KMS-11 (cell line): ENCODE measurements around the gene RAD51B.

ENCODE experiments used
- H2AFZ ChIP-seq: fragments of 200-600 bp; sonication (generic); 2 replicates; pipeline ENCODE4 v1.6.1; 2016; ENCODE audit warnings: antibody characterized with exemption, mixed run types, low read depth
- H3K27ac ChIP-seq: fragments of 200-600 bp; sonication (generic); 2 replicates; pipeline ENCODE4 v1.6.1; 2016; ENCODE audit warnings: mild to moderate bottlenecking, mixed run types
- H3K27me3 ChIP-seq: fragments of 200-600 bp; sonication (generic); 2 replicates; pipeline ENCODE4 v1.6.1; 2017; ENCODE audit warnings: mild to moderate bottlenecking, low read depth, mixed run types, moderate library complexity; ENCODE audit not compliant: insufficient read depth
- H3K36me3 ChIP-seq: fragments of 200-600 bp; sonication (generic); 2 replicates; pipeline ENCODE4 v1.6.1; 2017; ENCODE audit warnings: mild to moderate bottlenecking, mixed run types; ENCODE audit not compliant: insufficient read depth
- H3K4me1 ChIP-seq: fragments of 200-600 bp; sonication (generic); 2 replicates; pipeline ENCODE4 v1.6.1; 2016; ENCODE audit warnings: mild to moderate bottlenecking, low read depth, mixed run types; ENCODE audit not compliant: poor library complexity, severe bottlenecking
- H3K4me2 ChIP-seq: fragments of 200-600 bp; sonication (generic); 2 replicates; pipeline ENCODE4 v1.7.0; 2016; ENCODE audit warnings: mild to moderate bottlenecking, mixed run types
- H3K4me3 ChIP-seq: fragments of 200-600 bp; sonication (generic); IDR thresholded peaks from 2 replicates; pipeline ENCODE4 v1.6.1; 2017; ENCODE audit warnings: low read depth, low read length, mixed read lengths; ENCODE audit not compliant: insufficient read depth
- H3K79me2 ChIP-seq: fragments of 200-600 bp; sonication (generic); 2 replicates; pipeline ENCODE4 v1.6.1; 2016; ENCODE audit warnings: low read depth, mixed run types; ENCODE audit not compliant: insufficient read depth
- H3K9ac ChIP-seq: fragments of 200-600 bp; sonication (generic); 2 replicates; pipeline ENCODE4 v1.6.1; 2016; ENCODE audit warnings: mild to moderate bottlenecking, mixed run types
- H4K20me1 ChIP-seq: fragments of 200-600 bp; sonication (generic); 2 replicates; pipeline ENCODE4 v1.6.1; 2016; ENCODE audit warnings: mild to moderate bottlenecking, mixed run types; ENCODE audit not compliant: insufficient read depth
- CTCF ChIP-seq: fragments of 200-600 bp; sonication (generic); conservative IDR thresholded peaks from 2 replicates; pipeline ENCODE4 v1.6.1; 2017; ENCODE audit warnings: low read depth, mild to moderate bottlenecking, antibody characterized with exemption, low read length, moderate library complexity, mixed read lengths

RAD51B gene

GRCh38 chr14:68639000-68639757 is 819.6 kb downstream of the RAD51B start:
- TF ChIP-seq CTCF: no peak
- Histone ChIP-seq H3K9ac (no peak overlapping the region), H2AFZ (no peak overlapping the region), H3K36me3 (no peaks in the 10 kb centered on the region), H3K27ac (no peak overlapping the region), H3K4me1 (no peaks in the 10 kb centered on the region), H3K4me2 (no peak overlapping the region), H4K20me1 (no peaks in the 10 kb centered on the region), H3K4me3 (no peak overlapping the region), H3K79me2 (no peaks in the 10 kb centered on the region), H3K27me3 (no peaks in the 10 kb centered on the region)

GRCh38 chr14:68639758-68640574 is 820.4 kb downstream of the RAD51B start:
- Histone ChIP-seq H4K20me1 (no peaks in the 10 kb centered on the region), H3K4me2 (no peak overlapping the region), H3K27me3 (no peaks in the 10 kb centered on the region), H3K4me1 (no peaks in the 10 kb centered on the region), H3K4me3 (no peak overlapping the region), H3K27ac (no peak overlapping the region), H3K36me3 (no peaks in the 10 kb centered on the region), H3K9ac (no peak overlapping the region), H3K79me2 (no peaks in the 10 kb centered on the region), H2AFZ (no peak overlapping the region)
- TF ChIP-seq CTCF: no peak

DNA sequence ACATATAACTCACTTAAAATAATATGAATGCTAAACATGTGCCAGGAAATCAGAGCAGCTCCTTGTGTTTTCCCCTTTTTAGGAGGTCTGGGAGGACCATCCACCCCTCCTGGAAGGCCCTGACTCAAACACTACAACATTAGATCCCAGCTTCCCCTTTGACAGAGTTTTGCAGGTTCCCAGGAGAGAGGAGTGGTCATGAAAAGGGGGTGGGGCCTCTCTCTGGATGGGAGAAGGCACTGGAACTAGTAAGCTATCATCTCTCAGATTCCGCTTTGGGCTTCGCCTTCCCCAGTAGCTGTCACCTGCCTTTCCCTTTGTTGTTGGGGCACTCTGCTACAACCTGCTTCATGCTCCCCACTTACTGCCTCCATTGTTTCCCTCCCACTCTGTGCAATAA is 824.1 kb downstream of the RAD51B start:
- H4K20me1 ChIP-seq: no peaks in the 10 kb centered on the region
- no peak overlapping the region for H3K9ac ChIP-seq
- H3K4me1 ChIP-seq: no peaks in the 10 kb centered on the region
- H2AFZ ChIP-seq: no peak overlapping the region
- TF ChIP-seq CTCF: no peak
- H3K79me2 ChIP-seq: no peaks in the 10 kb centered on the region
- H3K36me3 ChIP-seq: no peaks in the 10 kb centered on the region
- no peak overlapping the region for H3K27ac ChIP-seq
- no peaks in the 10 kb centered on the region for H3K27me3 ChIP-seq
- no peak overlapping the region for H3K4me3 ChIP-seq
- no peak overlapping the region for H3K4me2 ChIP-seq

GRCh38 chr14:68644101-68644500 is 824.5 kb downstream of the RAD51B start:
- Histone ChIP-seq H3K79me2 (no peaks in the 10 kb centered on the region), H4K20me1 (no peaks in the 10 kb centered on the region), H2AFZ (no peak overlapping the region), H3K4me1 (no peaks in the 10 kb centered on the region), H3K4me2 (no peak overlapping the region), H3K9ac (no peak overlapping the region), H3K27ac (no peak overlapping the region), H3K36me3 (no peaks in the 10 kb centered on the region), H3K4me3 (no peak overlapping the region), H3K27me3 (no peaks in the 10 kb centered on the region)
- TF ChIP-seq CTCF: no peak
